ENCODE measurements around the gene TTBK1.

The TTBK1 gene

DNA sequence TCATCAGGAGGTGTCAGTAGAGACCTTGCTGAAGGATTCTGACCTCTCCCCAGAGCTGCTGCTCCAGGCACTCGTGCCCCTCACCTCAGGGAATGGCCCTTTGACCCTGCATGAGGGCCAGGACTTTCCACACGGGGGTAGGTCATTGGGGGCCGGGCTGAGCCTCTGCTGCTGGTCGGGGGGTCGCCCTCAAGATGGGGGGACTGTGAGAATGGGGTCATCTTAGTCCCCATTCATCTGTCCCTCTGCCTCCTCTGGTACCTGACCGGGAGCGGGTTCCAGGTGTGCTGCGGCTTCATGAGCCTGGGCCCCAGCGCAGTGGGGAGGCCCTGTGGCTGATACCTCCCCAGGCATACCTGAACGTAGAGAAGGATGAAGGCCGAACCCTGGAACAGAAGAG is 29.9 kb upstream of the TTBK1 start:
- no peak for DNase-seq (ENCODE audit: low read depth)
- TF ChIP-seq CTCF (IDR thresholded peaks at IDR 0.05; ENCODE audit: insufficient read depth, low read depth, low read length, missing control alignments) = no peak
- no peak overlapping the region for H3K4me3 ChIP-seq (ENCODE audit: low read length)

- DNase-seq (ENCODE audit: low read depth) = no peak
- no peak overlapping the region for H3K4me3 ChIP-seq (ENCODE audit: low read length)
- no peak for TF ChIP-seq CTCF (IDR thresholded peaks at IDR 0.05; ENCODE audit: insufficient read depth, low read depth, low read length, missing control alignments)
Observed at GRCh38 chr6:43215066-43215465, 28.2 kb upstream of the TTBK1 start.

DNA sequence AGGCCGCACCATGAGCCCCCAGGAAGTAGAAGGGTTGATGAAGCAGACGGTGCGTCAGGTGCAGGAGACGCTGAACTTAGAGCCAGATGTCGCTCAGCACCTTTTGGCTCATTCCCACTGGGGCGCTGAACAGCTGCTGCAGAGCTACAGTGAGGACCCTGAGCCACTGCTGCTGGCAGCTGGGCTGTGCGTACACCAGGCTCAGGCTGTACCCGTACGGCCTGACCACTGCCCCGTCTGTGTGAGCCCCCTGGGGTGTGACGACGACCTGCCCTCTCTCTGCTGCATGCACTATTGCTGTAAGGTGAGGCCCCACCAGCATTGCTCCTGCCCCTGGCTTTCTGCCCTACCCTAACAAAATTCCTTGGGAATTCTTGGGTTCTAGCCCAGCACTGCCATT is 27.1 kb upstream of the TTBK1 start:
- DNase-seq (ENCODE audit: low read depth) = no peak
- no peak for TF ChIP-seq CTCF (IDR thresholded peaks at IDR 0.05; ENCODE audit: insufficient read depth, low read depth, low read length, missing control alignments)
- H3K4me3 ChIP-seq (ENCODE audit: low read length) = no peak overlapping the region

- TF ChIP-seq CTCF (IDR thresholded peaks at IDR 0.05; ENCODE audit: insufficient read depth, low read depth, low read length, missing control alignments) = no peak
- DNase-seq (ENCODE audit: low read depth) = no peak
- H3K4me3 ChIP-seq (ENCODE audit: low read length) = no peak overlapping the region
Observed at GRCh38 chr6:43217351-43217750, 25.9 kb upstream of the TTBK1 start.

- H3K4me3 ChIP-seq (ENCODE audit: low read length) = no peak overlapping the region
- no peak for TF ChIP-seq CTCF (IDR thresholded peaks at IDR 0.05; ENCODE audit: insufficient read depth, low read depth, low read length, missing control alignments)
- DNase-seq (ENCODE audit: low read depth) = no peak
Observed at GRCh38 chr6:43219119-43219518, 24.2 kb upstream of the TTBK1 start.

GRCh38 chr6:43219814-43220213 is 23.5 kb upstream of the TTBK1 start:
- H3K4me3 ChIP-seq (ENCODE audit: low read length) = no peak overlapping the region
- no peak for TF ChIP-seq CTCF (IDR thresholded peaks at IDR 0.05; ENCODE audit: insufficient read depth, low read depth, low read length, missing control alignments)
- DNase-seq (ENCODE audit: low read depth) = no peak

- H3K4me3 ChIP-seq (ENCODE audit: low read length) = no peak overlapping the region
- no peak for TF ChIP-seq CTCF (IDR thresholded peaks at IDR 0.05; ENCODE audit: insufficient read depth, low read depth, low read length, missing control alignments)
- no peak for DNase-seq (ENCODE audit: low read depth)
Observed at GRCh38 chr6:43220439-43220951, 22.8 kb upstream of the TTBK1 start.

Measured in epithelial cell of esophagus (primary cell).